ENCODE data around the gene ACSL4.
"Not testable (repeated sequence)": the region's sequence is repeated elsewhere in the genome, so short reads cannot be mapped to it uniquely, and the experiment has no call there.

ACSL4 gene

DNA sequence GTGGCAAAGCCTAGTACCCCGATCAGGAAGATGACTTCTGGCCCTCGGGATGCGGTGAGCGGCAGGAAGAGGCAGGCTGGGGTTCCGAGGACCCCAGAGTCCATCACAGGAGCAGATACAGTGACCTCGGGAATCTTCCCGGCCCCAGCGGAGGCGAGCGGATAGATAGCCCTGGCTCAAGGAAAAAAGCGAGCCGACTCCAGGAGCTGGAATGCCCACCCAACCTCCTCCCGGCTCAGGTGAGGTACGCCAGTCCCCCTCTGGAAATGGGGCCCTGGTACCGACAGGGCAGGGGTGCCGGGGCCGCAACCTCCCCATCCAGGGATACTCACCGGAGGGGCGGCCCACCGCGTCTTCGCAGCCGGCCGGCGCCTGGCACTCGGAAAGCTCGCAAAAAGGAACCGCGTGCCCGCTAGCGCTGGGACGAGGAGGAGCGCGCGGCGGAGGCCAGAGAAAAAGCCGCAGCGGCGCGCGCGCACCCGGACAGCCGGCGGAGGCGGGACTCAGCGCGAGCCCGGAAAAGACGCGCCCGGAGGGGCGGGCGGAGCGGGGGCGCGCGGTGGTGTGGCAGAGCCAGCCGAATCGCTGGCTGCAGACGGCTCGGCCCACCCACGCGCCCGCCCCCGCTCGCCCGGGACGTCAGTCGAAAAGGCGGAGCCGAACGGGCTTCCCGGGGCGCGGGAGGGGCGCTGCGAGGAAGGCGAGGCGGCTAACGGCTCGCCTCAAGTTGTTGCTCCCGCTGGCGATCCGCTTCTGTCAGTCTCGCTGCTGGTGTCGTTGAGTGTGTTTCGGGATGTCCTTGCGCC lies at the start of gene ACSL4:
TSS of gene ACSL4 (minus strand) at position 451 of the 806 bp plus-strand sequence. CDS start 49,894 bp downstream, outside the sequence.
- DNase-seq = peak; percentile 59

DNA sequence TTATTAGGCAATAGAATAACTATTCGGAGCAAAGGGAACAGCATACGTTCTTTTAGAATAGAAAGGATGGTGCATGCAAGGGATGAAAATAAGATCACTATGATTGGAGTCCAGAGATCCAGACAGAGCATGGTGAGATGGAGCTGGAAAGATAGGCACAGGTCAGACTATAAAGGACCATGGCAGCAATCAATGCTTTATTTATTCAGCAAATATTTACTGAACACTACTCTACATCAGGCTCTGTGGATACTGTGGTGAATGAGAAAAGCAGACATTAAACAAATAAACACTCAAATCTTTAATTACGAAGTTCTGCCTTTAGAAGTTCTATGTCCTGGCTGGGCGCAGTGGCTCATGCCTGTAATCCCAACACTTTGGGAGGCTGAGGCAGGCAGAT lies 44.7 kb upstream of the ACSL4 start:
- no peak for DNase-seq

DNA sequence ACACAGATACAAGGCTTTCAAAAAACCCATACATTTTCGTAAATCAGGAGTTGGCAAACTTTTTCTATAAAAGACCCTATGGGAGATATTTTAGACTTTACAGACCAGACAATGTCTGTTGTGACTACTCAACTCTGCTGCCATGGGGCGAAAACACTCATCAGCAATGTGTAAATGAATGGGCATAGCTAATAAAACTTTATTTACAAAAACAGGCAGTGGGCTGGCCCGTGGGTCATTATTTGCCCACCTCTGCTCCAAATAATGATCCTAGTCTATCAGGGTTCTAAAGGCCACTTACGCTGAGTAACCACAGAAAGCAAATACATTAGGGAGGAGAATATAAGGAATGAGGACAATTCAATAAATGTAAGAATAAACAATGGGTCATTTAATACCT lies 43.9 kb upstream of the ACSL4 start:
- DNase-seq = no peak

DNA sequence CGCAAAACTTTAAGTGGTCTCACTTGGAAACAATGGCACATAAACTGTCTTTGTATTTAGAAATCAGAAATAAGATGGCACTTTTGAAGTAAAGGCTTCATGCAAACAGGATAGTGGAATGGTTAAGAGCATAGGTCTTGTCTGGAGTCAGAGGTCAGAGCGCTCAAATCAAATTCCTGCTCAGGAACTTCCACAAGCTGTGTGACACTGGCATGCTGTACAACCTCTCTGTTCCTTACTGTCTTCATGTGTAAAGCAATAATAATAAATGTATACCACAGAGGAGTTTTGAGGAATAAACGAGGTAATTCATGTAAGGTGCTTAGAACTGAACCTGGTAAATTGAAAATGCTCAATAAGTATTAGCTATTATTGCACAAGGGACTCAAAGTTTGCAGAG lies 43.4 kb upstream of the ACSL4 start:
- DNase-seq = no peak

DNA sequence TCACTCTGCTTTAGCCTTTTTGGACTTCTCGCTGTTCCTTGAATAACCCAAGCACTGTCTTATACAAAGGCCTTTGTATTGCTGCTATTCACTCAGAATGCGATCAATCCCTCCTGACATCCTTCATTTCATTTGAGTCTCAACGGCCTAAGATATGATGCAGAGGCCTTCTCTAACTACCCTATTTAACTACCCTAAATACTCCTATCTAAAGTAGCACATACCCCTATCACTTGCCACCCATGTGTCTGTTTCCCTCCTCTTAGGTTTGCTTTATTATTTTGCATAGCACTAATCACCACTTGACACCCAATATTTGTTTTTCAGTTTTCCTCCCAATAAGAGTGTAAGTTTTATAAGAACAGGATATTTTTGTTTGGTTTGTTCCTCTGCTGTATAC lies 42.3 kb upstream of the ACSL4 start:
- DNase-seq = no peak

- DNase-seq = no peak
These were observed 41.6 kb upstream of the ACSL4 start for GRCh38 chrX:109774706-109775105.

- no peak for DNase-seq
These were observed 41.1 kb upstream of the ACSL4 start for GRCh38 chrX:109774136-109774535.

GRCh38 chrX:109773374-109773773 lies 40.3 kb upstream of the ACSL4 start:
- no peak for DNase-seq

- DNase-seq = no peak
These were observed 37.7 kb upstream of the ACSL4 start for GRCh38 chrX:109770780-109771179.

DNA sequence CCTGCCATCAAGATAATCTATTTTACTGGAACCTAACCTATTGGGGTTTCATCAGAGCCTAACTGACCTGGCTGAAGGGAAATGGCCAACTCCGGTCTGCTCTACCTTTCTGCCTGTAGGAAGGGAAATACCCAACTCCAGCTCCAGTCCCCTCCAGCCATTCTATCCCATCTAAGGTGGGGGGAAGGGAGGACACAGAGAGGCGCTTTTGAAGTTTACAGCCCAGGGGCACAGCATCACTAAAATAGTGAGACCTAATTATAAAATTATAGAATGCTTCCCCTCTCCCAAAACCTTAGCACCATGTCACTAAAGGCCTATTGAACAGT lies 27.8 kb upstream of the ACSL4 start:
- DNase-seq = no peak

DNA sequence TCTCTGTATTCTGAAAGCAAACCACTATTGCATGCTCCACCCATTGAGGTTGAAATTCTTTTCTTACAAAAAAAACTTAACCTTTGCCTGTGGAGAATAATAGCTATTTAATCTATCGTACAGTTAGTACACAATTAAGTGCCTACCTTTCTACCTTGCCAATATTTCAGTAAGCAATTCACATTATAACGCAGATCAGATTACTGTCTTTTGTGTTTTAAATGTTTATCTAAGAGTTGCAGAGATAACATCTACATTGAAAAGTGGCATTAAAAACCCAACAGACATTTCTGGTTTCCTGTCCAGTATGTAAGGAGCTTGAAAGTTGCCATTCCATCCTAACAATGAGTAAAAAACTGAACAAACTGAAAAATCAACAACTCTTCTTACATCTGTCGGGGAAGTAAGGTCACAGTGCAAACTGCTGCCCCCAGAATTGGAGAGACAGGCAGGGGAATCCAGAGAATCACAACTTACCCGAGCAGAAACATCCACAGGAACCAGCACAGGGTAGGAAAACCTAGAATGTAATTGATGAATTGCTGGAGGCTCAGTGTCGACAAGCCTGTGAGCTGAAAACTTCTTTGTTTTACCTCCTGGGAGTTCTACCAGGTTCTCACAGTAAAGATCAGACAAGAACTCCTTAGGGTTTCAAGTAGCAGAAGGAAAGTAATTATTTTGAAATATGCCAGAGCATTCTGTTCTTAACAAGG lies 27.3 kb upstream of the ACSL4 start:
- DNase-seq = no peak

GRCh38 chrX:109753256-109753655 lies 20.2 kb upstream of the ACSL4 start:
- no peak for DNase-seq

DNA sequence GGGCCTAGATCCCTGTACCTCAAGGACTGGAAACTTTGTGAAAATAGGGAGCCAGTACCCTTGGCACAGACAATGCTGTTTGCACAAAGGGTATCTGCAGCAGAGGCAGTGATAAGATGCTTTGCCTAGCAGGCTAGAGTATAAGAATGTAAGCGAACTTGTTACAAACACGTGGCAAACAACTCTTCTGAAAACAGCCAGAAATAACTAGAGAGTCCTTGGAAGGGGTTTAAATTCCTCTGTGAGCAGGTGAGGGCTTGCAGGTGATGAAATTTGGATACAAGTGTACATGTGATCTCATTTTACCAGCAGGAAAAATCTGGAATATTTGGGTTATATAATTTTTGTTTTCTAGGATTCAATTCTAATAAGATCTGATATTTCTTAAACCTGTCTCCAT lies 18.6 kb upstream of the ACSL4 start:
- DNase-seq = no peak

DNA sequence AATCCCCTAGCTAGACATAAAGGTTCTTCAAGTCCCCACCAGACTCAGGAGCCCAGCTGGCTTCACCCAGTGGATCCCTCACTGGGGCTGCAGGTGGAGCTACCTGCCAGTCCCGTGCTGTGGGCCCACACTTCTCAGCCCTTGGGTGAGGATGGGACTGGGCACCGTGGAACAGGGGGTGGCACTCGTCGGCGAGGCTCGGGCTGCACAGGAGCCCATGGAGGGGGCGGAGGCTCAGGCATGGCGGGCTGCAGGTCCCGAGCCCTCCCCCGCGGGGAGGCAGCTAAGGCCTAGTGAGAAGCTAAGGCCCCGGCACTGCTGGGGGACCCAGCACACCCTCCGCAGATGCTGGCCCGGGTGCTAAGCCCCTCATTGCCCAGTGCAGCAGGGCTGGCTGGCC lies 16.1 kb upstream of the ACSL4 start:
- DNase-seq = no peak

GRCh38 chrX:109747681-109748080 lies 14.6 kb upstream of the ACSL4 start:
- DNase-seq = no peak

DNA sequence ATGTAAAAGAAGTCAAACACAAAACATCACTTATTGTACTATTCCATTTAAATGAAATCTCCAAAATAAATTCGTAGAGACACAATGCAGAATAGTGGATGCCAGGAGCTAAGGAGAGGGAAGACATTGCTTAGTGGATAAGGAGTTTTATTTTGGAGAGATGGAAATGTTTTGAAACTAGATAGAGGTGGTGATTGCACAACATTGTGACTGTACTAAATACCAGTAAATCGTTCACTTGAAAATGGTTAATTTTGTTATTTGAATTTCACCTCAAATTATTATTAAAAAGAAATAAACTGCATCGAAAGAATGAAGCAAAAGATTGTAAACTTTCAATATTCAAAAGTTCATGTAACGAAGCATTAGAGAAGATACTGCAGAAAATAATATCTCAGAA lies 9.7 kb upstream of the ACSL4 start:
- no peak for DNase-seq

DNA sequence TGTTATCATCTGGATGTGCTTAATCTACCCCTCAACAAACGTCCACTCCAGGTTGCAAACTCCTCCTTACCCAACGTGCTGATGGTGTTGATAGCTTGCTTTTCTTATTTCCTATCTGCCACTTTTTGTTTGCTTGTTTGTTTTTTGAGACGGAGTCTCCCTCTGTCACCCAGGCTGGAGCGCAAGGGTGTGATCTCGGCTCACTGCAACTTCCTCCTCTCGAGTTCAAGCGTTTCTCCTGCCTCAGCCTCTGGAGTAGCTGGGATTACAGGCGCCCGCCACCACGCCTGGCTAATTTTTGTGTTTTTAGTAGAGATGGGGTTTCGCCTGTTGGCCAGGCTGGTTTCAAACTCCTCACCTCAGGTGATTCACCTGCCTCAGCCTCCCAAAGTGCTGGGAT lies 7.8 kb upstream of the ACSL4 start:
- not testable (repeated sequence) for DNase-seq

- no peak for DNase-seq
These were observed 7.4 kb upstream of the ACSL4 start for GRCh38 chrX:109740433-109740809.

DNA sequence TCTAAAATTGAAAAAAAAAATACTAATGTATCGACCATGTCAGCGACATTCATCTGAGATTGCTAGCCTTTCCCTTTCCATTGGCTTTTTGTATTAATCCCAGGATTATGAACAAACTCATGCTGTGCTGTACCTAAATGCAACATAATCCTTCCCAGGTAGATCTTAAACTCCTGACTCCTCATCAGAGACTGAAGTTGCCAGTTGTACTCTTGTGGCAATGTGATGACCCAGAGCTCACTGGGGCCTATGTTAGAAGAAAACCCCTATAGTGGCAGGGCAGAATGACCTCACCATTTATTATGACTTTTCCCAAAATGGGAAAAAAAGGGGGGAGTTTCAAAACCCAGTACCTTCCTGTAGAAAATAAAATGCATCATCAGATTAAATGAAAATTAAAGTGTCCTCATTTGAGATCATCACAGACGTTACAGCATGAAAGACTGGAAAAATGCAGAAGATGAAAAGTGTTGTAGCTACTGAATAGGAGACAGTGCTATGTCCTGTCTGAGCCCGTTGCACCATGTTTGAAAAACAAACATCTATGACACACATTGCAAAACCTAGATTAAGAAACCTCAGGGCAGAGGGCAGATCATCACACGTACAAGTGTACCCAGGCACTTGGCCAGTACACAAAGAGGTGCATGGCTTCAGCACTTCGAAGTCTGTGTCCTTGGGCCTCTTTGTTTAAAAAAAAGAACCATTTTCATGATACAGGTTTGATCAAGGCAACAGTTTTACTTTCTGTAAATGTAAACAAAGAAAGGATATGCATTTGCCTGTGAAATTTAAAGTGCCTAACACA lies 6.8 kb upstream of the ACSL4 start:
- DNase-seq = no peak

DNA sequence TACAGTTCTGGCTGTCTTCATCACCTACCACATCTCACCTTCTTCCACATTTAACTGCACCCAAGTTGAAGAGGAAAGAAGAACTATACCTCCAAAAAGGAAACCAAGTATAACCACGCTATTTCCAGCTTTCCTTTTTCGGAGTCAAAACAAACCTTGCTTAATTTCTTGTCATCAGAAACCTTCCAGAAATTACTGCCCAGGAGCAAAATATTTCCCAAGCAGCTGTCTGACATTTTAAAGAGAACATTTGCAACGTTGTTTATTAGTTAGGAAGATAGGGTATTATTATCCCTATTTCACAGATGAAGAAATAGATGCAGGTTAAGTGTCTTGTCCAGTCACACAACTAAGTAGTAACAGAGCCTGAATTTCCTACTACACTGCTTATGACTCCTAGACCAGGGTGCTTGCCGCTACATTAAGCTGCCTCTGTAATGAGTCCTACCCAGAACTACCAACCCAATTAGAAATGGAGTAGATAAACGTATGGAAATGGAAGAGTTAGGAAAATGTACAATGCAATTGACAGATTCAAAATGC lies 2.2 kb upstream of the ACSL4 start:
- DNase-seq = no peak

DNA sequence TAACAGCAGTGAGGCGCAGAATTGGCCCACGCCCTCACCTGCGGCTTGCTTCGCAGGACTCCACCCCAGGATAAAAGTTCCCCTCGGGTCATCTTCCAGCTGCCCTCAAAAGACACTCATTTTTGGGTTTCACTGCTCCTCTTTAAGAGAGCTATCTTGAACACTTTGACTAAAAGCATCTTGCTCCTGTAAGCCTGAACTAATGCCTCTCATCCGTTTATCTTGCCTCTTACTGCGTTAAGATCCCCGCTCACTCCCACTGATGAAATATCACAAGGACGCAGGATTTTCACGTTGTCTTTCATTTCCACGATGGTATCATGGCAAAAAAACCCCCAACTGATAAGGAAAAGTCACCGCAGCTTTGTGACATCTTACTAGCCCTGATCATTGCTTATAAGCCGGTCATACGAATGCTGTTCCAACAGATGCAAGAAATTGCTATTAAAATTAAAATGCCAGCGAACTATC lies 591 bp upstream of the ACSL4 start:
- DNase-seq = no peak

DNA sequence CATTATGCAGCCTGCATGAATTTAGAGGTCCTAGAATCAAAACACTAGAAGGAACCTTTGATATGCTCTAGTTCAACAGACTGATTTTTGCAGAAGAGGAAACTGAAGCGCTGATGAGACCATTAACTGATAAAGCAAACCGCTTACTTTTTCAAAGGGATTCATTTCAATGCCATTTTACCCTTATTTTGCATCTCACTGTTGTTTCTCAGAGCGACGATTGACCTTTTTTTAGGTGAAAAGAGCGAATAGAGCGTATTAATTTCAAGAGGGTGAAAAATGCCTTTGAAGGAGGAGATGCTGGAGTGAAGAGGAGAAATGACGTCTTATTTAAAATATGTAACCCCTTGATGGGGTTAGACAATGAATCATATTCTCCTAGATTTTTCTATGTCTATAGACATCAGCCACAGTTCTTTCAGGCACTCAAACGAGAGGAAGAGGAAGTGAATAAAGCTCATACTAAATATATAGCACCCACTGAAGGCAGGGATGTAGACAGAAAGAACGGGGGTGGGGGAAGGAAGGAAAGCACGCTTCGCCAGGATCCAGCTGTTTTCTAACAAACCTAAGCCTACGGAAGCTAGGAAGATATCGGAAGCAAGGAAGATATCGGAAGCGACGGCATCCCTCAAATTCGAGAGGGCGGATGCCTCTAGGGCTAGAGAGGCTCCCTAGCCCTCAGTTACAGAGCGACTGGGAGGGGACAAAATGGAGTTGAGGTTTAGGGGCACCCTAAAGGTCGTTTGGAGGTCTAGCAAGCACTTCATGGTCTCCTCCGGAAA lies 848 bp downstream of the ACSL4 start:
- peak; percentile 8 for DNase-seq

DNA sequence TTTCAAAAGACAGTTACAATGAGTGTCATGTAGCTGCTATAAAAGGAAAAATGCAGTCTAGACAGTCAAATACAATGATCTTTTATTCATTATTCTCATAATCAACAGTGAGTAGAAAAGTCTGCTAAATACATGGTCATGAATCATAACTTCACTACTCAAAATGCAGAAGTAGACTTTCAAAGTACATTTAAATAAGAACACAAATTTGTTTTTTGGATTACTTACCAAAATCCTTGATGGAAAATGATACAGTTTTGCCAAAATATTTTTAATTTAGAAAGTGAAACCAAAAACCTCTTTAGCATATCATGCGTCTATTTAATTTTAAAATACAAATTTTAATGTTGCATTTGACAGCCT lies 4.9 kb downstream of the ACSL4 start:
- DNase-seq = no peak
